ENCODE results near the gene TGM5. TPM values are rescaled to one million over a fixed set of nuclear protein-coding genes. Genes with fewer than 3 reads are reported as not detected.

The TGM5 gene
- polyA plus RNA-seq, 1 experiment, result not detected

GRCh38 chr15:43208052-43209002 is 58.4 kb downstream of the TGM5 start:
- Histone ChIP-seq H3K27ac (ENCODE audit: low read depth, low read length) (no peak overlapping the region), H3K9me3 (ENCODE audit: control insufficient read depth, insufficient read depth, low read length) (no peaks in the 10 kb centered on the region), H3K4me3 (ENCODE audit: low read depth, low read length) (no peak overlapping the region), H3K27me3 (ENCODE audit: control insufficient read depth, insufficient read depth, low read length) (peaks cover 55% of the 10 kb centered on the region)
- TF ChIP-seq CTCF (IDR thresholded peaks at IDR 0.05; ENCODE audit: low read depth, low read length), result no peak
- ChIA-PET POLR2A (no interaction called here), CTCF (interaction anchor here (1.1 to 1.7 kb wide), 2 partner anchors 77 kb away, joined by 6 read pairs; no protein-coding TSS in a partner anchor)
- no peak for DNase-seq (ENCODE audit: low read depth, low spot score)

- no peak for TF ChIP-seq CTCF (IDR thresholded peaks at IDR 0.05; ENCODE audit: low read depth, low read length)
- DNase-seq (ENCODE audit: low read depth, low spot score), result no peak
- Histone ChIP-seq H3K9me3 (ENCODE audit: control insufficient read depth, insufficient read depth, low read length) (no peaks in the 10 kb centered on the region), H3K27me3 (ENCODE audit: control insufficient read depth, insufficient read depth, low read length) (peaks cover 54% of the 10 kb centered on the region), H3K27ac (ENCODE audit: low read depth, low read length) (no peak overlapping the region), H3K4me3 (ENCODE audit: low read depth, low read length) (no peak overlapping the region)
- POLR2A ChIA-PET, result no interaction called here
- CTCF ChIA-PET, result interaction anchor here (1.1 kb wide), 1 partner anchor 78 kb away, joined by 6 read pairs; no protein-coding TSS in a partner anchor
Measured at GRCh38 chr15:43207024-43207423, 59.7 kb downstream of the TGM5 start.

DNA sequence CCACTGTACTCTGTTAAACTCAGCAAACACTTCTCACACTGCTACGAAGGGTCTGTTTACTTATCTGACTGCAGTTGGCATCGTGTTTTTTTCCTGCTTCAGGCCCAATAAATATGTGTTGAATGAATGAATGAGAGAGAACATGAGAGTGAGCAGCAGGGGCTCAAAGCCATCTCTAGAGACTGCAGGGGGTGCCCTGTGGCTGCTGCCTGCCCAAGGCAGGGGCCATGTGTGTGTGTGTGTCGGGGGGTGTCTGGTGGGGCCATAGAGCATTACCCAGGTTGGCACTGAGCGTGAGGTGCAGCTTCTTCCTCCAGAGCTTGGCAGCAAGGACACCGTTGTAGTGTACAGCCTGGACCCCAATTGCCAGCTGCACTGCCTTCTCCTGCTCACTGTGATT is 60.7 kb downstream of the TGM5 start:
- Histone ChIP-seq H3K27me3 (ENCODE audit: control insufficient read depth, insufficient read depth, low read length) (peaks cover 53% of the 10 kb centered on the region), H3K4me3 (ENCODE audit: low read depth, low read length) (no peak overlapping the region), H3K9me3 (ENCODE audit: control insufficient read depth, insufficient read depth, low read length) (no peaks in the 10 kb centered on the region), H3K27ac (ENCODE audit: low read depth, low read length) (no peak overlapping the region)
- ChIA-PET CTCF (no interaction called here), POLR2A (no interaction called here)
- TF ChIP-seq CTCF (IDR thresholded peaks at IDR 0.05; ENCODE audit: low read depth, low read length), result no peak
- DNase-seq (ENCODE audit: low read depth, low spot score), result no peak

DNA sequence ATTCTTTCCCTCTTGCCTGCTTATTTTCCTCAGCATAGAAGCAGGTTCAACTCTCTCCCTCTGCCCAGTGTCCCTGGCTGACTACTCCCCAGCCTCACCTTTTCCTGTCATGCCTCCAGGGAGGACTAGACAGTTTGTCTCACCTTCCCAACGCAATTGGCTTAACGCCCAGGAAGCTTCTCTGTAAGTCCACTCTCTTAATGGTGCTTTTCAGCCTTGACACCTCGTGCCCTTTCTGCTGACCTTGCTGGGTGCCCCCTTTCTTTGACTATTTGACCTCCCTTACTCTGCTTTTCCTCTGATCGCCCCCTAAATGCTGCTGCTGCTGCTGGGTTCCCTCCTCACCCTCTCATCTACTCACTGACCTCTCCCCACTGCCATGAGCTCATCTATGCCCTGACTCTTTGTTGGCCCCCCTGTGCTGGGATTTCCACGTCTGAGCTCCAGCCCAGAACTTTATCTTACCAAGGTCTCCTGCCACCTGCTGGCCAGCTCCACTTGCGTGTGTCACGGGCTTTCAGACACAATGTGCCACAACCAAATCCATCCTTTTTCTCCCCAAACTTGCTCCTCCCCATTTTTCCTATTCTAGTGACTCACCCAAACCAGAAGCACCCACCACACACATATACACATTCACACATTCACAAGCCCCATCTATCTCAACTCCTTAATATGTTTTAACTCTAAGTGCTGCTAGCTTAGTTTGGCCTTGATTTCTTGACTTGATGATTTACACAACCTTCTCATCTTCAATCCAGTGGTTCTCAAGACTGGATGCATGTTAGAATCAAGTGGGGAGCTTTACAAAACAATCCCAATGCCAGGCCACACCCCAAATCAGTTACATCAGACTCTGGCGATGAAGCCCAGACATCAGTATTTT is 62.5 kb downstream of the TGM5 start:
- POLR2A ChIA-PET, result interaction anchor here (0.6 kb wide), 1 partner anchor 10 kb away, joined by 3 read pairs; no protein-coding TSS in a partner anchor

More for the DNA sequence above, 62.5 kb downstream of the TGM5 start:
- no peak overlapping the region for H3K27ac ChIP-seq (ENCODE audit: low read depth, low read length)
- no peak overlapping the region for H3K4me3 ChIP-seq (ENCODE audit: low read depth, low read length)
- CTCF ChIA-PET, result interaction anchor here (0.6 to 3.3 kb wide), 20 partner anchors 9 to 152 kb away, joined by 3 to 25 read pairs (median 4); partner anchors contain the start of gene CCNDBP1
- peak; percentile 37 for DNase-seq (ENCODE audit: low read depth, low spot score)
- peak; percentile 72 for TF ChIP-seq CTCF (IDR thresholded peaks at IDR 0.05; ENCODE audit: low read depth, low read length)
- no peaks in the 10 kb centered on the region for H3K9me3 ChIP-seq (ENCODE audit: control insufficient read depth, insufficient read depth, low read length)
- H3K27me3 ChIP-seq (ENCODE audit: control insufficient read depth, insufficient read depth, low read length), result peaks cover 37% of the 10 kb centered on the region

Measured in AG04450 (cell line).